ENCODE data around the gene IRX4.

Gene IRX4

GRCh38 chr5:1840741-1841521 lies 41.8 kb downstream of the IRX4 start:
- in situ Hi-C loops (cut with MboI; ENCODE audit: low pct_unique_long_range_greater_than_20kb, low sequenced_read_pairs, unreplicated experiment) = no loop called here
- DNase-seq (ENCODE audit: low spot score) = no peak
- TF ChIP-seq, protein P1, sequence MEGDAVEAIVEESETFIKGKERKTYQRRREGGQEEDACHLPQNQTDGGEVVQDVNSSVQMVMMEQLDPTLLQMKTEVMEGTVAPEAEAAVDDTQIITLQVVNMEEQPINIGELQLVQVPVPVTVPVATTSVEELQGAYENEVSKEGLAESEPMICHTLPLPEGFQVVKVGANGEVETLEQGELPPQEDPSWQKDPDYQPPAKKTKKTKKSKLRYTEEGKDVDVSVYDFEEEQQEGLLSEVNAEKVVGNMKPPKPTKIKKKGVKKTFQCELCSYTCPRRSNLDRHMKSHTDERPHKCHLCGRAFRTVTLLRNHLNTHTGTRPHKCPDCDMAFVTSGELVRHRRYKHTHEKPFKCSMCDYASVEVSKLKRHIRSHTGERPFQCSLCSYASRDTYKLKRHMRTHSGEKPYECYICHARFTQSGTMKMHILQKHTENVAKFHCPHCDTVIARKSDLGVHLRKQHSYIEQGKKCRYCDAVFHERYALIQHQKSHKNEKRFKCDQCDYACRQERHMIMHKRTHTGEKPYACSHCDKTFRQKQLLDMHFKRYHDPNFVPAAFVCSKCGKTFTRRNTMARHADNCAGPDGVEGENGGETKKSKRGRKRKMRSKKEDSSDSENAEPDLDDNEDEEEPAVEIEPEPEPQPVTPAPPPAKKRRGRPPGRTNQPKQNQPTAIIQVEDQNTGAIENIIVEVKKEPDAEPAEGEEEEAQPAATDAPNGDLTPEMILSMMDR (IDR thresholded peaks at IDR 0.05; ENCODE audit: extremely low read depth, insufficient read depth, missing control alignments) = no peak

DNA sequence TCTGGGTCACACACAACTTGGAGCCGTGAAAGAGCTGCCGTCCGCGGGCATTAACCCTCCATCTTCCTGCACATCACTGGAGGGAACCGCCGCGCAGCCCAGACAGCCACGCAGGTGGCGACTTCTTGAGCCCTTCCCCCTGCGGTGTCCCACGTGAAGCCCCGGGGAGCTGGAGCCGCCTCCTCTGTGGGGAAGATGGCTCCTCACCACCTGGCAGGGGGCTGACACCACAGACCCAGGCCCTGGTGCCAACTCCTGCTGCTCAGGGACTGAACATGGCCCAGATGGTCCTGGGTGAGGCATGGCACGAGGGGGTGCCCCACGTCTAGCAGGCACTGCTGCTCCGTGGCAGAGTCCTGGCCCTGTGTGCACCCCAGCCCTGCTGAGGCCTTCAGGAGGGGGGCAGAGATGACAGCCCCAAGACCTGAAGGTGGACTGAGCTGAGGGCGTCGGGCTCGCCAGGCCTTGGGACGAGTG lies 42.6 kb downstream of the IRX4 start:
- DNase-seq (ENCODE audit: low spot score) = no peak
- TF ChIP-seq, protein P1 (IDR thresholded peaks at IDR 0.05; ENCODE audit: extremely low read depth, insufficient read depth, missing control alignments) = no peak
- in situ Hi-C loops (cut with MboI; ENCODE audit: low pct_unique_long_range_greater_than_20kb, low sequenced_read_pairs, unreplicated experiment) = no loop called here

DNA sequence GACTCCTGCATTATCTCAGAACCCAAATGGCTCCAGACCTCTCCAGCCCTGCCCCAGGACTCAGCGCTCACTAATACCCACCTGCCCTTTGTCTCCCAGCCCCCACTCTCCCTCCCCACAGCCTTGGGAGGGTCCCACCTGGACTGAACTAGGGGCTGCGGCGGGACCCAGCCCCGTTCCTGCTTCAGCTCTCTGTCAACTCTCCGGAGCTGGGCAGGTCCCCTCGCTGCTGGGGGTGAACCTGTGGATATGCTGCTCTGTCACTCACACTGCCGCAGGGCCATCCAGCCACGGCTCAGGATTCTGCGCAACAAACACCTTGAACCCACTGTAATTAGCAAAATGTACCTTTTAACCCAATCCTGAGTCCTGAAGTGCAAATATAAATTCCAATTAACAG lies 44.7 kb downstream of the IRX4 start:
- in situ Hi-C loops (cut with MboI; ENCODE audit: low pct_unique_long_range_greater_than_20kb, low sequenced_read_pairs, unreplicated experiment) = no loop called here

GRCh38 chr5:1836891-1837880 lies 45.5 kb downstream of the IRX4 start:
- TF ChIP-seq, protein P1 (IDR thresholded peaks at IDR 0.05; ENCODE audit: extremely low read depth, insufficient read depth, missing control alignments) = no peak
- in situ Hi-C loops (cut with MboI; ENCODE audit: low pct_unique_long_range_greater_than_20kb, low sequenced_read_pairs, unreplicated experiment) = no loop called here
- no peak for DNase-seq (ENCODE audit: low spot score)

More for the DNA sequence above, 44.7 kb downstream of the IRX4 start:
- TF ChIP-seq, protein P1 (IDR thresholded peaks at IDR 0.05; ENCODE audit: extremely low read depth, insufficient read depth, missing control alignments) = no peak
- DNase-seq (ENCODE audit: low spot score) = no peak

- DNase-seq (ENCODE audit: low spot score) = no peak
- in situ Hi-C loops (cut with MboI; ENCODE audit: low pct_unique_long_range_greater_than_20kb, low sequenced_read_pairs, unreplicated experiment) = no loop called here
- TF ChIP-seq, protein P1 (IDR thresholded peaks at IDR 0.05; ENCODE audit: extremely low read depth, insufficient read depth, missing control alignments) = no peak
These were observed 46.4 kb downstream of the IRX4 start for GRCh38 chr5:1836176-1836890.

DNA sequence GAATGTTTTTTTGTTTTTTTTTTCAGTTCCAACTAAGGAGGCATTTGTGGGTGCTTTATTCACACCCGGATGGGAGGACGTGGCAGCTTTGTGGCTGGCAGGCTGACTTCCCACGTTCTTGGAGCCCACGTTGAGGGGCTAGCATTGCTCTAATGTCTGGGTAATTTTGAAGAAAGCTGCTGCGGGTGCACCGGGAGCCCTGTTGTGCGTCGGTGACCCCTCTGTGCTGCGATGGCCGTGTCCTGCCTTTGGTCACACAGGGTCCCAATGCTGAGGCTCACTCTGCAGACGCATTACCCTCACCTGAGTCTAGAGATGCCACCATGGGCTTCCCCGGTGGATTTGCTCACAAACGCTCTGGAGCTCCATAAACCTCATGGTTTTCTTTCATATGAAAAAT lies 47.3 kb downstream of the IRX4 start:
- in situ Hi-C loops (cut with MboI; ENCODE audit: low pct_unique_long_range_greater_than_20kb, low sequenced_read_pairs, unreplicated experiment) = no loop called here
- no peak for DNase-seq (ENCODE audit: low spot score)
- TF ChIP-seq, protein P1 (IDR thresholded peaks at IDR 0.05; ENCODE audit: extremely low read depth, insufficient read depth, missing control alignments) = no peak
